ENCODE measurements around the gene ETFA. TPM values are rescaled to one million over a fixed set of nuclear protein-coding genes. Genes with fewer than 3 reads are reported as not detected.

ETFA gene
- total RNA-seq, result 100 to 1,000 TPM; 182 to 184 TPM

DNA sequence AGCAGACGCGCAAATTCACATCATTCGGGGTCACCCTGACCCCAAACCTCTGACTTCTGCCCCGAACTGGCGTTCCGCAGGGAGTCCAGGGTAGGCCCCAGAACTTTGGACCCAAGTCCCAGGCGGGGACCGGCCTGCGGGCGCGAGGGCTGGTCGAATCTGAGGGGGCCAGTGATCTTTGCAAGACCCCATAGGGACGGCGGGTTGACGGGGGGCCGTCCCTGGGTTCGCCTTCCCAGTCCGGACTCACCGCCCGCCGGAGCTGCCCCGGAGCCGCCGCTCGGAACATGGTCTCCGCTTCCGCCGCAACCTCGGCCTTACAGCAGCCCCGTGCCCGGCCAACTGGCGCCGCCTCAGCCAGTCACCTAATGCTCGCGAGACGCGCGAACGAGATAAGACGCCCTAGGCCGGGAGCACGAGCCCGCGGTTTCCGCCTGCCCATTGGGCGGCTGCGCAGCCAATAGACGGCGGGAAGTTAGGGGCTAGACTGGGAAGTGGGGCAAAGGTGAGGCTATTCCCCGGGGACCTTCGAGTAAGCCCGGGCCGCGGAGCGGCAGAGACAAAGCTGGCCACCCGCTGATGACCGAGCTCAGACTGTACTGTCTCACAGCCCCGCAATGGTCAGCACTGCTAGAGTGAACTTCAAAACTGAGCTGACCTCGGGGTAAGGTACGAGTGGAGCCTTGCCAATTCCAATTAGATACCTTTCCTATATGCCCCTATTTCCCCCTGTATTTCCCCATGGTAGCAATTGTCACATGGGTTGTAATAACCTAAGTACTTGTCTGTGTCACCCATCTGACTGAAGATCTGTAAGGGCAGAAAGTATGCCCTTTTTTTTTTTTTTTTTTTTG lies at the start of gene ETFA:
Gene ETFA, minus strand, starts transcription at position 370 of the 854 bp plus-strand sequence. Its CDS starts 81 bp downstream, at position 289.
- ChIA-PET CTCF (no interaction called here), POLR2A (interaction anchor here (0.5 to 1.0 kb wide), 4 partner anchors 11 to 592 kb away, joined by 3 read pairs; no protein-coding TSS in a partner anchor)

DNA sequence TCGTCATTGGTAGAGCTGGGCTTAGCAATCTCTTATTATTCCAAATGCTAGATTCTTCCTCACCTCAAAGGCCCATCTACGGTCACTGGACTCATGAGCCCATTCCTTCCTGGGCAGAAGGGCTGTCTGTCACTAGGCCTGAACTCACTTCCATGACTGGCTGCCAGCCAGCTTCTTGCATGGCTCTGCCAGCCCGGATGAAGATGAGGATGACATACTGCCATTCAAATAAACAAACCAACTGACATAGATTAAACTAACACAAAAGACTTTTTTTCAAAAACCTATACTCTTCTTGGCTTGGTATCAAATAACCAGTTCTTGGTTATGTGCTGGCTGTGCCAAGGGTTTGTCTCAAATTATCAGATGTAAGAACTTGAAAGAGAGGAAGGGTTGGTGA lies 49.1 kb upstream of the ETFA start:
- ChIA-PET POLR2A (no interaction called here), CTCF (no interaction called here)

DNA sequence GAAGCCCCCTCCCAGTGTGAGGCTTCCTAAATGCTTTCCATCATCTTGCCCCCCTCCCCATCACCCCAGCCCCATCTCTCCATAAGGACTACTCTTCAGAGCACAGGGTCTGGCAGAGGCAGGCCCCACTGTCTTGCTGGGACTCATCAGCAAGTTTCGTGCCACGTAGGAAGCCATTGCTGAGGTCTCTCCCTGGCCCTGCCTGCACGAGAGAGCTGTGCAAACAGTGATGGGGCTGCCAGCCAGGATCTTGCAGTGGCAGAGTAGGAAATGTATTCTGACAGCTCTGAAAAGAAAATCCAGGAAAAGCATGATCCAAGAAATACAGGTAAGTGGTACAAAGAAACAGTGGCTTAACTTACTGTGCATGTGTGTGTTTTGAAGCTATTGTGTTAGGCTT lies 47.9 kb upstream of the ETFA start:
- CTCF ChIA-PET, result no interaction called here
- POLR2A ChIA-PET, result no interaction called here

DNA sequence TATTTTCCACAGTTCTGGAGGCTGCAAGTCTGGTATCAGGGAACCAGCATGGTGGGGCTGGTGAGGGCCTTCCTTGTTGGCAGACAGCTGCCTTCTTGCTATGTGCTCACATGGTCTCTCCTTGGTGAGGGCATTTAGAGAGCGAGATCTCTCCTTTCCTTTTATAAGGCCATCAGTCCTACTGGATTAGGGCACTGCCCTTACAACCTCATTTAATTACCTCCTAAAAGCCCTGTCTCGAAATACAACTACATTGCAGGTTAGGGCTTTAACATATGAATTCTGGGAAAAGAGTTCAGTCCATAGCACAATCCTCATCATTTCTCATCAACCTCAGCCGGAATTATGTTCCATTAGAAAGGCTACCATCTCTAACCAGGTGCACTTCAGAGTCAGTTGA lies 47.2 kb upstream of the ETFA start:
- ChIA-PET CTCF (no interaction called here), POLR2A (no interaction called here)

DNA sequence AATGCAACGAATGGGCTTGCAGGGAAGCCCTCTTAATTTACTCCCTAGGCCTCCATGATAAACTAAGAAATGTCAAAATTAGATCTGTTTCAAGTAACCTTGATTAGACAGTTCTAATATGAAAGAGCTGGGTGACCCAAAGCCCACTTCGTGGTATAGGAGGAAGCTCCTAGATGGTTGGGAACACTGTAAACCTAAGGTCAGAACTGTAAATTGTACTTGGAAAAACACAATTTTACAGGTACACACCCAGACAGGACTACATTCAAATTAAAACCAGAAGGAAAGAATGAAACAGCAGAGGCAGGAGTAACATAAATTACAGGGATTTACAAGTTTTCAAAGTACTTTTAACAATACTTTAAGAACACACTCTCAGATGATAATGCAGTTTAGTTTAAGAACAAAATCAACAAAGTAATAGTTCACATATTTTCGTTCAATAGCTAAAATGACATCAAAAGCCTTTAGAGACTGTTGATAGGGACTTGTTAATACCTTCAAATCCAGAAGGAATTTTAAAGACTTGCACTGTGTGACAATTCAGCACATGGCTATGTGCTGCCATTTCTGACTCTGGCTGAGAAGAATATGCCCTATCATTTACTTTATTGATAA lies 43.7 kb upstream of the ETFA start:
- ChIA-PET POLR2A (no interaction called here), CTCF (no interaction called here)

DNA sequence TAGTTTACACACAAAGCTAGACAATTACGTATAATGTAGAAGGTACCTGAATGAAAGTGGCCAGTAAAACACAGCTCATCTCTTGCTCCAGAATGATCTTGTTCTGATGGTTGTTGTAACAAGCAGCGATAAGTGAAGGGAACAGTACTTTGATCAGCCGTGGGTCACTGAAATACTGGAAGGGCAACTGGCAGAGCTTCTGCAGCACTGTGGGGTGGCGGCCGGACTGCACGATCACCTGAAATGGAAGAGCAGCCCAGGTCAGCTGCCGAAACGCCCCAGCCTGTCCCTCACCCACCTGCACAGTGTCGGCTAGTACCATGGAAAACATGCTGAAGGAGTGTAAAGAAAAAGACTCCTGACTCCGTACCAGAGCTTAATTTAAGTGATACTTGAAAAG lies 42.6 kb upstream of the ETFA start:
- CTCF ChIA-PET, result no interaction called here
- POLR2A ChIA-PET, result no interaction called here

DNA sequence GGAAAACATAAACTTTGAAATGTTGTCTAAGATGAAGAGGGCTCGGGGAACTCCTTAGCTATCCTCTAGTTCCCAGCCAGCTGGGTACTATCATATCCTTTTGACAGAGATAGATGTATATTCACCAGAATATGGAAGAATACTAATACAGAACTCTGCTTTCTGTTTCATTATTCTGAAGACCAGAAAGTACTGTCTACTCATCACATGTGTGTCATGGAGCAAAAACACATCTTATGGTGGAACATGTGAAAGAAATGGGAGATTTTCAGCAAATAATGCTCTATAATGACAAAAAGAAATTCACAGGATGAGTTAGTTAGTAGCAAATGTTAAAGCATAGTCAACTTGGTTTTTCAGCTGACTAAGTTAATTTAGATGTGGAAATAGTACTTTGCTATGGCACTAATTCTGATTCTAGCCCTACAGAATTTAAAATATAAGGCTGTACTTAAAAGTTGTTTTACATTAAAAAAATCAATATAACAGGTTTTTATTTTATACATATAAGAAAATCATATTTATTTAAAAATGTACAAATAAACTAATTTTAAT lies 41.8 kb upstream of the ETFA start:
- POLR2A ChIA-PET, result interaction anchor here (0.6 kb wide), 1 partner anchor 11 kb away, joined by 3 read pairs; no protein-coding TSS in a partner anchor
- CTCF ChIA-PET, result no interaction called here

DNA sequence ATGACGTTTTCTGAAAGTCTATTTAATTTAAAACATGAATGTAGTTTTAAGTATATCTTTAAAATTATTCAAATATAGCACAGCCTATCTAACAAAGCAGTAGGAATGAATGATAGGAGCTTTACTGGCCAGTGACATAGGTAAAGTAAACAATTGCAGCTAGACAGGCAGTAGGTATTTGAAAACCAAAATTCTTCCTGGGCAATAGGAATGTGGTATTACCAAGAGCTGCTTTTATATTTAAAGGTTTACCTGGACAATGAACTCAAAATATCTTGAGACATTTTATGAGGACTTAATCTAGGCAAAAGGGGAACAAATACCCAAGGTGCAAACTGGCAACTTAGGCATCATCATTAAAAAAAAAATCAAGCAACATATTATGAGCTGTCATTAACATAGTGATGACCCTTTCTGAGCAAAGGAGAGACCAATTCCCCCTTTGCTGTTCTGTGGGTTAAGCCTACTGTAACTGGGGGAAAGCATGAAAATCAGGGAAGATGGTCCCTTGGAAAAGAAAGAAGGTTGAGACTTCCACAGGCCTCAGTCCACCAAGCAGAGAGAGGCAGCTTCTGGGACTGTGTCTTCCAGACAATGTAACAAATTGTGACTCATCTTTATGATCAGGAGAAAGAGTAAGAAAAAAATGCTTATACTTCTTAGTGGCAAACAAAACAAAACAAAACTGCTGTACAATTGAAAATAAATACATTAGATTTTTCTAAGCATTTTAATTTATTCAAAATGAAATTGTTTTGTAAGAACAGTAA lies 38.2 kb upstream of the ETFA start:
- POLR2A ChIA-PET, result interaction anchor here (0.6 kb wide), 1 partner anchor 23 kb away, joined by 5 read pairs; no protein-coding TSS in a partner anchor
- CTCF ChIA-PET, result no interaction called here

DNA sequence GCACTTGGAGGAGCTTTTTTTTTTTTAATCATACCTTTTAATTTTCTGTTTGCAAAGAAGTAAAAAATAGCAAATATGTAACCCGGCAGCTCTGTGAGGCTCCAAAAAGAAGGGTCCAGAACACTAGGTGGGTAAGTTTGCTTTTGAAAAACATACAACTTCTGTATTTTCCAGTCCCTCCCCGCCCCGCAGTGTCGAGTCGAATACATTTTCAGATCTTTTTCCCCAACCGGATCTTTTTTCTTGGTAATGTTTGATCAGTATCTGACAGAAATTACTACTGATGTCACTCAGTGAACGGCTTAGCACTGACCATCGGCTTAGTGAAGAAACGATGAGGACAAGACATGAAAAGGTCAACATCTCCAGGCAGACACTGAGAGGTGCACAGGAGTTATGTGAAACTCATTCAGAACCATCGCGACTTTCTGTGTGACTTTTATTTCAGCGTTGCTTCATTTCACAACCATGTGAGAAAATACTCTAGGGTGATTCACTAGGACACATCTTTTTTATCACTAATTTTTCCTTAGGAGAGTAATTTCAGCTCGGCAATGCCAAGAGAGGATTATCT lies 36.3 kb upstream of the ETFA start:
- CTCF ChIA-PET, result interaction anchor here (0.6 kb wide), 1 partner anchor 189 kb away, joined by 3 read pairs; no protein-coding TSS in a partner anchor
- POLR2A ChIA-PET, result no interaction called here

DNA sequence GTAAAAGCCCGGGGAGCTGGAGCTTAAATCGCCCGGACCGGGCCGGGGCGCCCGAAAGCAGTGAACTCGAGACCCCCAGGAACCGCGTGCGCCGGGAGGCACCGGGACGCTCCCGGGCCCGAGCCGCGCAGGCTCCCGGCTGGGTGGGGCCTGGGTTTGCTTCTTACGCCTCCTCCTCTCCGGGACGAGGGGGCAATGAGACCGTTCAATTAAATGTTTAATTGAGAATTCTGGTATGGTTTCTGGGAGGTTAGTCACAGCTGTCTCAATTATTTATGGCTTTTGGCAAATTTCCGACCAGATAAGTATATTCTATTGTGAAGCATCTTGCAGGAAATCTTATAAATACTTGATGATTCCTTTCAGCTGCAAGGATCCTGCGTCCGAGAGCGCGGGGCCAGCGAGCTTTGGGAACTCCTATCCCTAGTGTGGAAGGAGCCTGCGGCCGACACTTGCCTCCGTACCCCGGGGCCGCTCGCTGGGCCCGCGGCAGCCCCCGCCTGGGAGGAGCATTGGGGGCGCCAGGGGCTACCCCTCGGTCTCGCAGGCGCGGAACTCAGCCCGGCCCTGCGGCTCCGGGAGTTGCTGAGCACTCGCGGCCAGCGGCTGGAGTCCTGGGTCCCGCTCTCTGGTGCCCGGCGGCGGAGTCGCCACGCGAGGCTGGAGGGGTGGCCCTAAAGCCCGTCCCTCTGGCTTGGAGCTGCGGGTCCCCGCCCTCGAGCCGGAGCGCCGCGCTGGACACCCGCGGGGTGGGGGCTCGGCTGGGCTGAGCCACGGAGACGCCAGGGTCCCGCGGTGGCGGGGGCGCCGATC lies 35.6 kb upstream of the ETFA start:
- CTCF ChIA-PET, result interaction anchor here (0.6 to 0.9 kb wide), 2 partner anchors 113 to 188 kb away, joined by 3 read pairs; no protein-coding TSS in a partner anchor
- POLR2A ChIA-PET, result no interaction called here

DNA sequence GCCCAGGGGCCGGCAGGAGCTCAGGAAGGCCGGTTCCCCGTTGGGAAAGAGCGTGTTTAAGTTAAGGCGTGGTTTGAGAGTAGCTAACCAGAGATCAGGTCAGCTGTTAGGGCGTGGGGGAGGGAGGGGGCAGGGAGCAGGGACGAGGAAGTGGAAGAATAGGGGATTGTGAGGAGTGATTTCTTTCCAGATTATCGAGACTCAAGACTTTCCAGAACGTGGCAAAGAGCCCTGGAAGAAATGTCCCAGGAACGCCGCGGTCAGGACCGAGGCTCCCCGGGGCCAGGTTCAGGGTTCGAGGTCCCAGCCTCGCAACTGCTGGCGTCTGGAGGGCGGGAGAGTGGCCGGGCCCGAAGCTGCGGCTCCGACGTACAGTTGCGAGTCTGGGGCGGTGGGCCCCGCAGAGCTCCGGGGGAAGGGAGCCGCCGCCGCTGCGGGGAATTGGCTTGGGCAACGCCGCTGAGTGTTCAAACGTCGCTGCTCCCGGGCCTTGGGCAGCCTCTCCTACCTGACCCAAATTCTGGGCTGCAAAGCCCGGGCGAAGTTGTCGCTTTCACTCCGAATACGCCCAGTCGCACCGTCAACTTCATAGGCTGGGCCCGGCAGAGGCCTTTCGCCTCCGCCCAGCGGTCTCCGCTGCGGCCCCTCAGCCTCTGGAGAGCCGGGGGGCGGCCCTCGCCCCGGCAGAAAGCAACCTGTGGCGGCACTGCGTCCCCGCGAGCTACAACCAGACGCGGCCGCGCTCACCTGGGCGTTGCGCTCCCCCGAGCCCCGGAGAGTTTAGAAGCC lies 34.8 kb upstream of the ETFA start:
- ChIA-PET CTCF (interaction anchor here (0.9 kb wide), 1 partner anchor 114 kb away, joined by 3 read pairs; no protein-coding TSS in a partner anchor), POLR2A (no interaction called here)

DNA sequence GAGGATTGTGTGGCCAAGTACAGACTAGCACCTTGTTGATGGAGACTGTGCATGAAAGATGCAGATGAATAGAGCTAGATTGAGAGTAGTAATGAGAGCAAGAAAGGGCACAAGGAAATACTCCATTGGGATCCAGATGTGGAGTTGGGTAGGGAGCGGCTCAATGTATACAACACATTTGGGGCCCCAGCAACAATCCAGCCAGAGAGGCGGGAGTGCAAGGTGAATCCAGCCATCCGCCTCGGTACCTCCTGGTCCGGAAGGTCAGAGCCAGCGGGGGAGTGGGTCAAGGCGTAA lies 34.3 kb upstream of the ETFA start:
- POLR2A ChIA-PET, result no interaction called here
- CTCF ChIA-PET, result interaction anchor here (0.9 kb wide), 1 partner anchor 114 kb away, joined by 3 read pairs; no protein-coding TSS in a partner anchor

DNA sequence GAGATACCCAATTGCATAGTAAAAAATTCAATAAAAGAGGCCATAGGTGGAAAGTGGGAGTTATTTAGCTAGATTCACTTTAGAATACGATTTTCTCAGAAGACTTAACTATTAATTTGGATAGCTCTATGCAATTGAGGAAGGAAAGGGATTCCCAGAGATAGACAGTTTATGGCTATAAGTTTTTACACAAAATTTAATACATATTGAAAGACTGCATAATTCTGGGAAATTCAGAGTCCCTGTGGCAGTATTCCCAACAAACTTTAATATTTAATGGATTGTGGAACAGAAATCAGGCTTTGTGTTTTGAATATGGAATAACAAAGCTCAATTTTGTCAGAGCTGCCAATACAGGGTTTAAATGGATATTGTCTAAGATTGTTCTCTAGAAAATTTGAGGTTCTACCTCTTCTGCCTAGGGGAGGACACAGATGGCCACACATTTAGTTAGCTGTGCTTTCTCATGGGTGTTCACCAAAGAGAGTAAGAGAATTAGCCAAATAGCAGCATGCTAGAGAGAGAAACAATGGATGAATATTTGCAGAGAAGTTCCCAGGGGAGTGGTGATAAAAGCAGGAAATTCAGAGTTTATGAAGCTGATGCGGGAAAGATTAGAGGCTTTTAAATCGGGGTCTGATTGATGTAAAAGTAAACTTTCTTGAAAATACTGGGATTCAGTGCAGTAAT lies 33.8 kb upstream of the ETFA start:
- ChIA-PET POLR2A (no interaction called here), CTCF (no interaction called here)

DNA sequence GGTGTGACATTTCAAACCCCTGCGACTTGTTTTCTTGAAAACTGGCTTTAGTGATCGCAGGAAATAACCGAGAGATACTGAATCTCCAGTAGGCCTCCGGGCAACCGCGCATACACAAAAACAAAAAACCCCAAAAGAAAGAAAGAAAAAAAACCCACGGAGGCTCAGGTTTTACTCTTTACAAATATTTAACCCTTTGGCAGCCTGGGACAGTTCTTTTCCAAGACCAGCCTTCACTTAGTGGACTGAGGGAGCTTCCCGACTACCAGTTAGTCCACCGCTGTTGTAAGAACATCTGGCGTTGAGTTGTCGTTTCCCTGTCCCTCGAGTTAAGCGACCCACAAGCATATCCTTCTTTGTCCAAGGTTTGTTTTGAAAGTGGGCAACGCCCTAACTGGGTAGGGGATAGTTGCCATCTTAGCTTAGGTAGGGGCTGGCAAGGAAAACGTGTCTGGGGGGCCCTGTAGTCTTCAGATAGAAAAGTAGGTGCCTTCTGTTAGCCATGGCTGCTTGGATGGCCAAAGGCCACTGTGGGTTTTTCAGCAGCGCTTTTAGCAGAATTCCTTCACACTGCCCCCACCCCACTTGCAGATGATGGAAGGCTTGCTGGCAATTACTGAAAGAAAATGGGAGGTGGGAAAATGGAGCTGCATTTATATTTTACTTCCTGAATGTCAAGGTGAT lies 32.2 kb upstream of the ETFA start:
- ChIA-PET CTCF (interaction anchor here (1.2 kb wide), 1 partner anchor 8 kb away, joined by 3 read pairs; no protein-coding TSS in a partner anchor), POLR2A (no interaction called here)

DNA sequence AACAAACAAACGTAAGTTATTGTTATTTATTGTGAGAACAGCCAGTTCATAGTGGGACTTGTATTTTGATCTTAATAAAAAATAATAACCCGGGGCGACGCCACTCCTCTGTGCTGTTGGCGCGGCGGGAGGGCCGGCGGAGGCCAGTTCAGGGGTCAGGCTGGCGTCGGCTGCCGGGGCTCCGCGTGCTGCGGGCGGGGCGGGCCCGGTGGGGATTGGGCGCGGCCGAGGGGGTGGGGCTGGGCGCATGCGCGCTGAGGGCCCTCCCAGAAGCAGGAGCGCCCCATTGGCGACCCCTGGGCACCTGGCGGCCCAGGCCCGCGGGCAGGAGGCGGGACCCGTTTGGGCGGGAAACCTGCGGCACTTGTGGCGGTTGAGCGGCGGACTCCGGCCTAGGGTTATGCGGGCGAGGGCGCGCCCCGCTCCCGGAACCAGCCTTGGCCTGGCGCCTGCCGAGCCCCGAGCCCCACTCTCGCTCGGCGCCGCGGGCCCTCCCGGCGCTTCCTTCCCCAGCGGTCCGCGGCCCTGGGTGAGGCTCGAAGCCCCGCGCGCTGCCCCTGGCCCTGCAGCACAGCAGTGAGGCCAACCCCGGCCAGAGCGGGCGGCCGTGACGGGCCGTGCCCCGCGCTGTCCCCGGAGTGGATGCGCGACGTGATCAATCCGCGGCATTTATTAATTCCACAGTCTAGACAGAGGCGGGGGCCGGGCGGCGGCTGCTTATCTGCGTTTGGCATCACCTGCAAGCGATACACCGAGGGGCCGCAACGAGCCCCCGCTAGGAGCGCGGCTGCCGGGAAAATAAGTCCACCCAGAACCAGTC lies 31.3 kb upstream of the ETFA start:
- POLR2A ChIA-PET, result interaction anchor here (0.5 kb wide), 1 partner anchor 10 kb away, joined by 3 read pairs; no protein-coding TSS in a partner anchor
- CTCF ChIA-PET, result interaction anchor here (0.9 to 1.8 kb wide), 2 partner anchors 145 to 156 kb away, joined by 3 to 4 read pairs; no protein-coding TSS in a partner anchor

DNA sequence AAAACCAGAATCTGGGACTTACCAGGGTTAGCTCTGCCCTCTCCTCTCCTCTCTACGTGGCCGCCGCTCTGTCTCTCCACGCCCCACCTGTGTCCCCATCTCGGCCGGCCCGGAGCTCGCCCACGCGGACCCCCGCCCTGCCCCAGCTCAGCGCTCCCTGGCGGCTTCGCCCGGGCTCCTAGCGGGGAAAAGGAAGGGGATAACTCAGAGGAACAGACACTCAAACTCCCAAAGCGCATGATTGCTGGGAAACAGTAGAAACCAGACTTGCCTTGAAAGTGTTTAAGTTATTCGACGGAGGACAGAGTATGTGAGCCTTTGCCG lies 30.8 kb upstream of the ETFA start:
- ChIA-PET CTCF (interaction anchor here (0.9 to 1.8 kb wide), 2 partner anchors 144 to 156 kb away, joined by 3 to 4 read pairs; no protein-coding TSS in a partner anchor), POLR2A (interaction anchor here (0.5 kb wide), 1 partner anchor 11 kb away, joined by 3 read pairs; no protein-coding TSS in a partner anchor)
